CD1c-positive myeloid dendritic cell (primary cell): Measurements from ENCODE around the gene CDCA3.

Source experiments
- DNase-seq: peaks from one replicate; pipeline ENCODE4 v3.0.0-alpha.2; 2016; ENCODE audit errors: extremely low spot score

CDCA3 gene

DNA sequence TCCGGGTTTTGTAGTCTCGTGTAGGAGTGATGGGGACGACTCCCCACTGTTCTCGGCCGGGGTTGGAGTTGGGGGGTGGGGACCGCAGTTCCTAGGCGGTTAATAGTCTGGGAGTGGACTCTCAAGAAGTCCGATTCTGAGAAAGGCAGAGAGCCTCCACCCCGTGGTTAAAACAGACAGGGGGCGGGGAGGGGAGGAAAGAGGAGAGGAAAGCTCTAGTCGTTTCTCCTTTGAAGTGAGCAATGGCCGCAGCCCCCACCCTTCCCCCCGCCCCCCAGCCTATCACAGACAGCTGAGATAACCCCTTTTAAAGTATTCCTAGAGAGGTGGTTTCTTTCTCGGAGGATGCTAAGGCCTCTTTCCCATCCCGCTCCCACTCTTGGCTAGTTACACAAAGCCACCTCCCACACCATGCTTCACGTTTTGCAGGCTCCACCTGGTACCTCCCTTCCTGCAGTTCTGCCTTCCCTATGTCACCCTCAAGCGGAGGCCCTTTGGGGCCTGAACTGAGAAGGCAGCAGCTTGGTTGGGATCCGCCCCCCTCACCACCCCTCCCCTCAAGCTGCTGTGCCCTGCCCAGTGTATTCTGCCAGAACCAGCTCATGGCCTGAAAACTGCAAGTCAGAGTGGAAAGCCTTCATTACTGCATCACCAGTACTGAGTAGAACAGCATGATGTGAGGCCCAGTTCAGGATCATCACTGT lies 1.7 kb upstream of the CDCA3 start:
- peak; percentile 21 for DNase-seq

DNA sequence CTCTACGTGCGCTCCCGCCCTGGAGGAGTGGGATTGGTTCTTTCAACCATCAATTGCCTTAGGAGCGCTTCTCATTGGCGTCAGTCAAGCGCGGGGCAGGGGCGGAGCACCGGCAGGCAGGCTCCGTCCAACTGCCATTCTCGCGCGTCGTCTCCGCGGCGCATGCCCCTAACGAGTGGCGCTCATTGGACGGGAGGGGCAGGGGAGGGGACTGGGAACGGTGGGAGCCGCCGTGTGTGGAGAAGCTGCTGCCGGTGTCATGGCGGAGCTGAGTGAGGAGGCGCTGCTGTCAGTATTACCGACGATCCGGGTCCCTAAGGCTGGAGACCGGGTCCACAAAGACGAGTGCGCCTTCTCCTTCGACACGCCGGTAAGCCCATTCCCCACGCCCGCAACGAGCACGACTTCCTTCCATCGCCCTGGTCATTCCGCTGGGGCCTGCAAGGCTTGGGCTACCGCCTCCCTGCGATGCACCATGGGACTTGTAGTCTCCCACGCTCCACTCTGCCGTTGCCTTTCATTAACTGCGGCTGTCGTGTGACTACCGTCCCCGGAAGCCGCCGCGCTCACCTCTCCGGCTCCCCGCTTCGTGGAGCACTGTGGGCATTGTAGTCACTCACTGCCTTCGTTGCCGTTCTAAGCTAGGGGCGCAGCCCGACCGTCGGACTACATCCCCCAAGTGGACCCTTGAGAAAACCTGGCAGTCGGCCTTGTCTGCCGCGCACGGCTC lies 1.0 kb upstream of the CDCA3 start, which contains the start of gene USP5:
Gene USP5, plus strand, starts transcription at position 230 of the 730 bp plus-strand sequence. Its CDS starts 30 bp downstream, at position 260.
- peak; percentile 99 for DNase-seq

GRCh38 chr12:6850796-6851152 lies 312 bp downstream of the CDCA3 start:
- no peak for DNase-seq

DNA sequence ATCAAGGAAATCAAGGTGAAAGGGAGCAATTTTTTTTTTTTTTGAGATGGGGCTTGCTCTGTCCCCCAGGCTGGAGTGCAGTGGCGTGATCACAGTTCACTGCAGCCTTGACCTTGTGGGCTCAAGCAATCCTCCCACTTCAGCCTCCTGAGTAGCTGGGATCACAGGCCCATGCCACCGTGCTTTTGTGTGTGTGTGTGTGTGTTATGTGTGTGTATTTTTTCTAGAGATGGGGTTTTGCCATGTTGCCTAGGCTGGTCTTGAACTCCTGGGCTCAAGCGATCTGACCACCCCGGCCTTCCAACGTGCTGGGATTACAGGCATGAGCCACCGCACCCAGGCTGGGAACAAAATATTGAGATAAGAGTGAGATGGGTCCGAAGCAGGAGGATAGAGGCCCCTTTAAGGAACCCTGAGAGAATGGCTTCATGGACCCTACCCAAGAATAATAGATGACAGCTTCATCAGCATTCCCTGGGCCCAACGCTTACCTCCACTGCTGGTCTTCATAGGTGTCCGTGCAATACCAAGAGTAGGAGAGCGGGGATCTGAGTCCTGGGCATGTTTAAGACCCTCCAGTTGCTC lies 1.0 kb downstream of the CDCA3 start:
- no peak for DNase-seq

DNA sequence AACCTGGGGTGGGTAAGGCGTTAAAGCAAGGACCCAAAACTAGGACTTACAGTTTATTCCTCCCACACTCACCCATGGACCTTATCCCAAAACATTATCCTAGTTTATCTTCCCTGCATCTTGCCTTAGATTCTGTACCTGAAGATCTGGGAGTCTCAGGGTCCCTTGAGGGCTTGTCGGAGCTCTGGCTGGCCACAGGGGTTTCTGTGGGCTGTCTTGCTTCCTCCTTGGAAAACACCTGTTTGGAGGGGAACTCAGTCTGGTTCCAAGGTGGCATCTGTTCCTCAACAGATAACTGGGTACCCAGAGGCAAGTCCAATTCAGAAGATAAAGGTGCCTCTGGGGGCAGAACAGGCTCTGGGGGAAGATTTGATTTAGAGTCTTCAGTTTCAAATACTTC lies 1.7 kb downstream of the CDCA3 start:
- no peak for DNase-seq

- DNase-seq, result no peak
Measured at GRCh38 chr12:6847676-6848075, 3.4 kb downstream of the CDCA3 start.

GRCh38 chr12:6846316-6846869 lies 4.7 kb downstream of the CDCA3 start:
- no peak for DNase-seq

DNA sequence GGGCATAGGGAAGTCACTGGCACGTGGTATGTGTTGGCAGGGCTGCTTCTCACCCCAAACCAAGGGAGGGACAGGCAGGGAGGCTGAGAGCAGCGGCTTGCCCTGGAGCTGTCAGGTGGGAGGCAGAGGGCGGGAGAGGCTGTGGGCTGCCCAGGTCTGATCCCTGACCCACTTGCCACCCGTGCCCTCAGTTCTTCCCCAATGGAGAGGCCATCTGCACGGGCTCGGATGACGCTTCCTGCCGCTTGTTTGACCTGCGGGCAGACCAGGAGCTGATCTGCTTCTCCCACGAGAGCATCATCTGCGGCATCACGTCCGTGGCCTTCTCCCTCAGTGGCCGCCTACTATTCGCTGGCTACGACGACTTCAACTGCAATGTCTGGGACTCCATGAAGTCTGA lies 5.7 kb downstream of the CDCA3 start:
- no peak for DNase-seq

GRCh38 chr12:6843118-6843902 lies 7.8 kb downstream of the CDCA3 start:
- no peak for DNase-seq

DNA sequence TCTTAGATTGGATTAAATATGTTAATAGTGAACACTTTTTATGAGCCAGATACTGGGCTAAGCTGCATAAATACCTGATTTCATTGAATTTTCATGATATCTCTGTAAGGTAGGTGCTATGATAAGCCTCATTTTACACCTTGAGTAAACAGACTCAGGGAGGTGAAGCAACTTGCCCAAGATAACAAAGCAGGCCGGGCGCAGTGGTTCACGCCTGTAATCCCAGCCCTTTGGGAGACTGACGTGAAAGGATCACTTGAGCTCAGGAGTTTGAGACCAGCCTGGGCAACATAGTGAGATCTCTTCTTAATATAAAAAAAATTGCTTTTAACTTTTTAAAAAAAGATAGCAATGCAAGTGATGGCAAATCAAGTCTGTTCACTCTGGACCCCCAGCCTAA lies 9.0 kb downstream of the CDCA3 start:
- DNase-seq, result no peak

DNA sequence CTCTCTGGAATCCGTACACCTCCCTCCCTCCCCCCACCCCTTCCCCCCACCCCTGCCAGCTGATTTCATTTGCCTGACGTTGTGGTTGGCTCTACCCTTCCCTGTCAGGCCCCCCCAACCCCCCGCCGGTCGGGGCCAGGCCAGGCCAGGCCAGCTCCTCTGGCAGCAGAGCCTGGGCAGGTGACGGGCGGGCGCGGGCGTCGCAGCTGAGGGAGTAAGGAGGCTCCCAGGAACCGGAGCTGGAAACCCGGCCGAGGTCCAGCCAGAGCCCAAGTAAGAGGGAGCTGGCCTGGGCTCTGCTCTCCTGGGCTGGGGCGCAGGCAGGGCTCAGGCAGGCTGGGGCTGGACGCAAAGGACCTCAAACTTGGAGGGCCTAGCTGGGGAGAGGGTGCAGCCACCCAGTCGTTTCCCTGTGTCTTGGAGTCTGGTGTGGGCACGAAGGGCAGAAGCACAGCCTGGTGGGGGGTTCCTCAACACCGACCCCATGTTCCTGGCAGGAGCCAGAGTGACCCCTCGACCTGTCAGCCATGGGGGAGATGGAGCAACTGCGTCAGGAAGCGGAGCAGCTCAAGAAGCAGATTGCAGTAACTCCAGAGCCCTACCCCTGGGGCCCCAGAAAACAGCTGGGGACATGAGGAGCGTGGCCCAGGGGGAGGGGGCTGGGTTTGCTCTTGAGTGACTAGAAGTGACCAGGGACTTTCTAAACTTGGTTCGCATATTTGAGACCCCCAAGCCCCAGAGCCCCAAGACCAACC lies 10.1 kb downstream of the CDCA3 start, which contains the start of gene GNB3:
Gene GNB3, plus strand, starts transcription at position 165 of the 755 bp plus-strand sequence. Its CDS starts 363 bp downstream, at position 528.
- DNase-seq, result no peak

DNA sequence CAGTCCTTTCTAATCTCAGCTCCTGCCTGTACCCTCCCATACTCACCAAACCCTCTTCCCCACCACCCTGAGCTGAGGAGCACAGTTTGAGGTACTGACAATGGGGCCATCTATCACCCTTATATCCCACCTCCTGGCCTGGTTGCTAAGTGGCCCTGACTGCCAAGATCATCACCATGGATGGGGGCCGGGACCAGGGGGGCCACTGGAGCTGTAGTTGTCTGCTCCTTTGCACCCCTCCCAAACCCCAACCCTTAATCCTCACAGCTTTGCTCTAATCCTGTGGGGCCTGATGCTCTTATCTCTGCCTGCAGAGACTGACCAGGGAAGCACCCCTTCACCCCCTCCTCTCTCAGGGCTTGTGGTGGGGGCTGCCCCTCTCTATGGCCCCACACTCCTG lies 10.8 kb downstream of the CDCA3 start:
- DNase-seq, result no peak

GRCh38 chr12:6839482-6840201 lies 11.4 kb downstream of the CDCA3 start:
- DNase-seq, result no peak

- no peak for DNase-seq
Measured at GRCh38 chr12:6838854-6839253, 12.2 kb downstream of the CDCA3 start.

DNA sequence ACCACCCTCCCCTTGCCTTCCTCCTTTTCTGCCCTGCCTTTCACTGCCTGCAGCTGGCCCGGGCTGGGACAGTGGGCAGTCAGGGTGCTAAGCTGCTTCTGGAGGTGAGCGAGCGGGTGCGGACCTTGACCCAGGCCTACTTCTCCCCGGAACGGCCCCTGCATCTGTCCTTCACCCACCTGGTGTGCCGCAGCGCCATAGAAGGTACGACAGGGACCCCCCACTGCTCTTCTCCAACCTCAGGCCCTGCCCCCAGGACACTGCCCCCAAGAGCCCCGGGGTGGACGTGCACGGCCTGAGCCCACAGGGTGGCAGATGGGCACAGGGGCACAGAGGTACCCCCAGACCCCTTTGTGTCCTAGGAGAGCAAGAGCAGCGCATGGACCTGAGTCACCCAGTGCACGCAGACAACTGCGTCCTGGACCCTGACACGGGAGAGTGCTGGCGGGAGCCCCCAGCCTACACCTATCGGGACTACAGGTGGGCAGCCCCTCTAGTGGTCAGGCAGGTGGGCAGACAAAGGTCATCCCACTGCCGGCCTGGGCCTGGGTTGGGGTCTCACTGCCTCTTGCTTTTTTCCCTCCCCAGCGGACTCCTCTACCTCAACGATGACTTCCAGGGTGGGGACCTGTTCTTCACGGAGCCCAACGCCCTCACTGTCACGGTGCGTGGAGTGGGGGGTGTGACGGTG lies 13.6 kb downstream of the CDCA3 start:
- DNase-seq, result no peak

DNA sequence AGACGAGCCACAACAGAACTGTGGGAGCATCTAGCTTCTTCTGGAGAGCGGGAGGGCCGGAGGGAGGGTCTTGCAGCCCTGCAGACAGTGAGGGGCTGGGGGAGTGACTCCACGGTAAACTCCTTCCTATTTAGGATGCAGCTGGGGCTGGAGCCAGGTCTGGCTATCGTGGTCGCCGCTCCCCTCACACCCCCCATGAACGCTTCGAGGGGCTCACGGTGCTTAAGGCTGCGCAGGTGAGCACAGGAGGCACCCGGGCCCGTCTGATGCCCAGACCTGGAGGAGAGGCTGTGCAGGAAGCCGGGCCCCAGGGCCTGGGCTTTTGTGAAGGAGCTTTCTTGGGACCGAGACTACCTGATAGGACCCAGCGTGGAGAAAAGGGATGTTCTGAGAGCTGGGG lies 14.2 kb downstream of the CDCA3 start:
- no peak for DNase-seq

DNA sequence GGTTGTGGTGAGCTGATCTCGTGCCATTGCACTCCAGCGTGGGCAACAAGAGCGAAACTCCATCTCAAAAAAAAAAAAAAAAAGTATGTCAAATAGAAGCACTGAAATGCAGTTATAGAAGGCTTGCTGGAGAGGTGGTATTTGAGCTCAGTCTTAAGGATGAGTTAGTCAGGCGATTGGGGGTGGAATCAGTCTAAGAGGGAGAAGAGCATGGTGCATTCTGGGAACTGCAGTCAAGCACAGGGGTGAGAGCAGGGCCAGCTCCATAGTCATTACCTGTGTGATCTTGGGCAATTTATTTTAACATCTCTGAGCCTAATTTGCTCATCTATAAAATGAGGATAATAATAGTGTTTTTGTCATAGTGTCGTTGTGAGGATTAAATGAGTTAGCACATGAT lies 16.2 kb downstream of the CDCA3 start:
- DNase-seq, result no peak

- no peak for DNase-seq
Measured at GRCh38 chr12:6834254-6834653, 16.8 kb downstream of the CDCA3 start.

DNA sequence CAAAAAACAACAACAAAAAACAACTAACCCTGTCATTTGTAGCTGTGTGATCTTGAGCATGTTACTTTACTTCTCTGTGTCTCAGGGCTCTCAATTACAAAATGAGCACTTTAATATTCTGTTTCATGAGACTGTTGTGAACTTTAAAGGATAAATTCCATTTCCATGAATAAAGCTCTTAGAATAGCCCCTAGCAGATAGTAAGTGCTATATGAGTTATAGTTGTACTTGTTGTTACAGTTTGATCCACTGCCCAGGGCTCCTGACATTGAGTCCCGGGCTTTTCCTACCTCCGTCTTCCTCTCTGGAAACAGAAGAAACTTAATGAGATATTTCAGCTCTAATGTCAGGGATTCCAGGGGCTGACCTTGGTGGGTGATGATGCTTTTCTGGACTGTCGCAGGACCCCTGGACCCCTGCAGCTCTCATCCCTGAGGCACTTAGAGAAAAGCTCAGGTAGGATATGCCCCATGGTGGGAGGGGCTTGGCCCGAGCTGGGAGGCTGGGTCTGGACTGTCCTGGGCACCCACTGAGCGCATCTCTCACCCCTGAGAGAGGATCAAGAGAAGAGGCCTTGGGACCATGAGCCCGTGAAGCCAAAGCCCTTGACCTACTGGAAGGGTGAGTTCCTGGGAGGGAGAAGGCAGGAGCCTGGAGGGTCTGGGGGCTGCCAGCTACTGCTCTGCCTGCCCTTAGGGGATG lies 17.7 kb downstream of the CDCA3 start:
- DNase-seq, result no peak
